GM18867 (cell line): ENCODE data around the gene PAIP2.
A peak's percentile ranks its signal among the peaks of the same experiment; 100 is the strongest.

Experiments
- ATAC-seq: cut with Tn5 transposase; IDR thresholded peaks from one replicate; pipeline ENCODE4 v1.9.1; 2021; ENCODE audit warnings: mild to moderate bottlenecking, moderate library complexity; ENCODE audit not compliant: unreplicated experiment

Gene PAIP2

DNA sequence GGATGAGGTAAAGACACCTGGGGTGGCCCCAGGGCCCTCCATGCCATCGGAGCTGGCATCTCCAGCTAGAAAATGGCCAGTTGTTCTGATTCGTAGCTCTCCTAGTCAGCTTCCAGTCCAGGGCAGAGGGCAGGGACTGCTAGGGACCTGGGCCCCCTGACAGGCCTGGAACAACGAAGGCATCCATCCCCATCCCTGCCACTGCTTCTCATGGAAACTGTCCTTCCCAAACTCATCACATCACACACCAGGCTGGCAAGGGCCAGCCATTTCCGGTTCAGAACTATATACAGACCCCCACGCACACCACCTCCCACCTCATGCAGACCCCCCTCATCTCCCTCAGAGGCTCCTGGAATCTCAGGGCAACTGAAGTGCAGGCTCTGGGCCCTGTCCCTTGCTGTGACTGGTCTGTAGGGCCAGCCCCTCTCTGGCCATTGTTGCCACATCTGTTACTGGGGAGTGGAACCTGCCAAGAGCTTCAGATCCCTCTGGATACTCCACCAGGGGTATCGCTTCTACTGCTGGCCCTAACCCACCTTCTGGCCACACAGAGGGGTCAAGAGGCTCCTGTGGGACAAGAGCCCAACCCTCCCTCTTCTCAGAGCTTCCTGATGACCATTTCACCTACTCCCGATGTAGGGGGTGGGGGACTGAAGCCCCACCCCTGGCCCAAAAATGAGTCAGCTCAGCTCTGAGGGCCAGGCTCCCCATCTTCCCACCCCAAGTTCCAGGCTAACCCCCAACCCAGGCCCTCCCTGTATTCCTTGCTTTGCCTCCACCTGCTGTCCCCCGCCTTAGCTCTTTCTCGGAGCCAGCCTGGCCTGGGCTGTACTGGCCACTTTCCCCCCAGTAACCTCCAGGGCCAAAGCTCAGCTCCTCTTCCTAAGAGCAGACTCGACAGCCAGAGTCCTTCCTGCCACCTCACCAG lies 49.2 kb downstream of the PAIP2 start:
- ATAC-seq: no peak

DNA sequence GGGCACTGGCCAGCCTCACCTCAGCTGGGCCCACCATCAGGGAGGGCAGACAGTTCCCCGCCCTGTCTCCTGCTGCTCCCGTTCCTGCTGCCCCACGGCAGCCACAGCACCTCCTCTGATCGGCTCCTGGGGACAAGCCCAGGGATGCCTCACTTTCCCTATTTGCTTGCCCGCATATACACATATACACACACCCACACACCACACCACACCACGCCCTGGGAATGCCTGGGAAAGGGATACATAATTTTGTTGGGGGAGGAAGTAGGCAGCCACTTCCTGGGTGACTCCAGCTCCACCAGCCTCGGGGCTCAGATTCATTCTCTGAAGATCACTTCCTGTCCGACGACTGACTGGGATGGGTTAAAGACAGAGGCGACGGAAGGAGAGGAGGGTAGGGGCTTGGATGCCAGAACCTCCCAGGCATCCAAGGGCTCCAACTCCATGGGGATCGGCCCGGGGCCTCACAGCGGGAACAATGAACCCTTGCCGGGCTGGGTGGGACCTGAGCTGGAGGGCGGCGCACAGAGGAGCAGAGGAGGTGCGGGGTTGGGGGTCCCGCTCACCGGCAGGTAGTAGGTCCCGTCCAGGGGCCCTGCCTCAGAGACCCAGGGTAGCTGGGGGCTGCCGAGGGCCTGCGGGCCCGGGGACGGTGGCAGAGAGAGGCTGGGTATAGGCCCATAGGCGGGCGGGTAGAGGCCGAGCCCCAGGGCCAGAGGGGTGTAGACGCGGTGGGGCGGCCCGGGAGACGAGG lies 50.1 kb downstream of the PAIP2 start:
- ATAC-seq: no peak

DNA sequence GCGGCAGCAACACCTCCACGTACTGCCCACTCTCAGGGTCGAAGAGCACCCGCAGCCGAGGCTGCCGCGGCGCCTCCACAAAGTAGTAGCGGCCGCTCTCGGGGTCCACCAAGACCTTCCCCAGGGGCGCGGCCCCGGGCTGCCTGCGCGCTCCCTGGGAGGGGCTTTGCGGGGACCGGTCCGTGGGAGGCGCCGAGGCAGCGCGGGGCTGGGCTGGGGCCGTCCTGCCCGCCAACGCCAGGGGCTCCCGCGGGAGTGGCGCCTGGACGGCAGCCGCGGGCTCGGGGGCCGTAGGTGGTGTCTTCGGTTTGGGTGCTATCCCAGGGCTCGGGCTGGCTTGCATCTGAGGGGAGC lies 50.6 kb downstream of the PAIP2 start:
- ATAC-seq: no peak

DNA sequence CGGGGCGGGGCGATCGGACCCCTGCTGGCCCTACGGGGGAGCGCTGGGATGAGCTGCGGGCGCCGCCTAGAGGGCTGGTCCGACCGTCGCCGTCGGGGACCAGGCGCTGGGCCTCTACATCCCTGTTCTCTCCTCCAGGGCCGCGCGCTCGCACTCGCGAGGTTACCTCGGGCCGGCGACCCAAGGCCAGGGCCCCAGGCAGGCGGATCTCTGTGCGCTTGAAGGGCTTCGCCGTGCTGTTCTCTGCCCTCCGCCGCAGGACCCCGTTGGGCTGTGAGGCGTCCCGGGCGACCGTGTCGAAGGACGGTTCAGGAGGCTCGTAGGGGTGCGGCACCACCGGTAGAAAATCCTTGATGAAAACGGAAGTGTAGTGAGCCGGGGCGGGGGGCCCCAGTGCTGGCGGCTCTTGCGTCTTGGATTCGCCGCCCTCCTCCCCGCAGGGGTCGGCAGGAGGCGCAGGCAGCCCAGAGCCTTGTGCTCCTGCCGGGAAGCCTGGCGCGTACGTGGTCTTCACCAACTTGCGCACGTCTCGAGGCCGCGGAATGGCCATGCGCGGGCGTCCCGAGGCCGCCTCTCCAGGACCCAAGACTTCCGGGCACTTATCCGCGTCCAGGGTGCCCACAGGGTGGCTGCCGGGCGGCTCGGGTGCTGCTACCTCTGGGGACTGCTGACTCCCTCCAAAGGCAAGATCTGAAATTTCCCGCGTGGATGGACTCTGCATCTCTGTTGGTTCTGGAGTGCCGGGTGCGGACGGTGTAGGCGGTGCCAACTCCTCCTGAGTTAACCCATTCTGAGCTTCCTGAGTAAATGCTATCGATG lies 51.2 kb downstream of the PAIP2 start:
- ATAC-seq: peak; percentile 50

DNA sequence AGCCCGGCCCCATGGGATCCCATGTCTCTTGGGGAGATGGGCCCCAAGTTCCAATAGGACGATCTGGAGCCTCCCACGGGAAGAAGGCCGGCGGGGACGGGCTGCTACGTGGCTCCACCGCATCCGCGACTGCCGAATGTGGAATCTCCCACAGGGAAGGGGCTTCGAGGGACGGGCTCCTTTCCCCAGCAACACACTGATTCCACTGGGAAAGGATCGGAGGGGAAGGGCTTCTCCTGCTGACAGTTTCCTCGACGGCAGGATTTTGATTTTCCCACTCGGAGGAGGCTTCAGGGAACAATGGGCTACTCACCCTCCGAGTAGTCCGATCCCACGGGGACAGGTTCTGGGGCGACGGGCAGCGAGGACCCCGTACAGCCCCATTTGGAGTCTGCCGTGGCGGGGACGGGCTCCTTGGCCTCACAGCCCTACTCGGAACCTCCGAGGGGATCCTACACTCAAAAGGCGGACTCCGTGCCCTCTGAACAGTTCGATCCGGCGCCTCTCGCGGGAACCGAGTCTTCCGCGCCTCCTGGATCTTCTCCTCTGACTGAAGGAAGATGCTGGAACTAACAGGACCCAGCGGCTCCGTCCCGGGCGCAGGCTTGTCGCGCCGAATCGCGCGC lies 52.0 kb downstream of the PAIP2 start:
- no peak for ATAC-seq

DNA sequence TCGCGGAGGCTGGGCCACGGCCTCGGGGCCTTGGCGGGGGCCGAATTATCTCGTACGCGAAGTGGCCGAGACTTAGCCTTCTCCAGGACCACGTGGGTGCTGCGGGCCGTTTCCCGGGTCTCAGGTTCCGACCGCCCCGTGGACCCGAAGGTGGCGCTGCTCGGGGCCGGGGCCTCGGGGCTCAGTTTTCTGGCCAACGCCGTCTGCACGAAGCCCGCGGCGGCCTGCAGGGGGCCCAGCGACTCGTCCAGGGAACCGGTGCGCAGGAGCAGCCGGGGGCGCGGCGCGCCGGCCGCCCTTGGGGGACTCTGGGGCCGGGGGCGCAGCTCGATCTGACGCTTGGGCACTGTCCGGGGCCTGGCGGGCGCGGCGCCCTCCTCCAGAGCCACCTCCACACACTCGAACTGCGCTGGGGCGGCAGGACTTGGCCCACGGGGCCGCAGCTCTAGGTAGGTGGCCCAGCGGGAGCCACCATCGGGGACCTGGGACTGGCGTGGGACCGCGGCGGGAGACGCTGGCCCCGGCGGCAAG lies 52.5 kb downstream of the PAIP2 start:
- ATAC-seq: no peak

DNA sequence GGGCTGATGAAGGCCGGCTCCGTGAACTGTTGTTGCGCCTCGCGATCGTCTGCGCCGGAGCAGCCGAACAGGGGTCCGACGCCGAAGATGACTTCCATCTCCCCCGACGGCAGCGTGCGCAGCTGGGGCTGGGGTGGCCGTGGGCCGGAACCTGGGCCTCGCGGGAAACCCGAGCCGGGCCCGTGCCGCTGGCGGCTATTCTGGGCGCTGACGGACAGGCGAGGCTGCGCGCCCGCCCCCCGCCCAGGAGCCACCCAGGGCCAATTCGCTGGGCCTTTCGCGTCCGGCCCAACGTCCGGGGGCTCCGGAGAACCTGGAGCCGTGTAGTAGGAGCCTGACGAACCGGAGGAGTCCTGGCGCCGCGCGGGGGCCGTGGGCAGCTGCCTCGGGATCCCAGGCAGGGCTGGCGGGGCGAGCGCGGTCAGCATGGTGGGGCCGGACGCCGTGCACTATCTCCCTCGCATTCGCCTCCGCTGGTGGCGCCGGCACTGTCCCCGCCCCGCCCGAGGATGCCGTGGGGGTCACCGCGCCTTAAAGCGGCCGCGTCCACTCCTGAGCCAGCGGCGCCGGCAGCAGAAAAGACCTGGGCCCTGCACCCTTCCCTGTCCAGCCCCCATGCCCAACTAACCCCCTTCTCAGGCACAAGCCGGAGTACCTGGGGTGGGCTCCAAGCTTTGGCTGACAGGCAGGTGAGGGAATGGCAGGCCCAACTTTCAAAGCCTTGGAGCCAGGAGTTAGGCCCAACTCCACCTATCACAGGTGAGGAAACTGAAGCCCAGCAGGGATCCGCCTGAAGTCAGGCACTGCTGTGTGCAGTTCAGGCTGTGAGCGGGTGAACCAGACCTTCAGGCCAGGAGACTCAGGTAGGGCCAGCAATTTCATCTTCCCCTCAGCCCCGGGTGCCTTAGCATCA lies 53.3 kb downstream of the PAIP2 start, which contains the start of gene PROB1:
PROB1 (minus strand) TSS at position 451 of the 913 bp plus-strand sequence; CDS start at position 428, 23 bp downstream.
- ATAC-seq: no peak

DNA sequence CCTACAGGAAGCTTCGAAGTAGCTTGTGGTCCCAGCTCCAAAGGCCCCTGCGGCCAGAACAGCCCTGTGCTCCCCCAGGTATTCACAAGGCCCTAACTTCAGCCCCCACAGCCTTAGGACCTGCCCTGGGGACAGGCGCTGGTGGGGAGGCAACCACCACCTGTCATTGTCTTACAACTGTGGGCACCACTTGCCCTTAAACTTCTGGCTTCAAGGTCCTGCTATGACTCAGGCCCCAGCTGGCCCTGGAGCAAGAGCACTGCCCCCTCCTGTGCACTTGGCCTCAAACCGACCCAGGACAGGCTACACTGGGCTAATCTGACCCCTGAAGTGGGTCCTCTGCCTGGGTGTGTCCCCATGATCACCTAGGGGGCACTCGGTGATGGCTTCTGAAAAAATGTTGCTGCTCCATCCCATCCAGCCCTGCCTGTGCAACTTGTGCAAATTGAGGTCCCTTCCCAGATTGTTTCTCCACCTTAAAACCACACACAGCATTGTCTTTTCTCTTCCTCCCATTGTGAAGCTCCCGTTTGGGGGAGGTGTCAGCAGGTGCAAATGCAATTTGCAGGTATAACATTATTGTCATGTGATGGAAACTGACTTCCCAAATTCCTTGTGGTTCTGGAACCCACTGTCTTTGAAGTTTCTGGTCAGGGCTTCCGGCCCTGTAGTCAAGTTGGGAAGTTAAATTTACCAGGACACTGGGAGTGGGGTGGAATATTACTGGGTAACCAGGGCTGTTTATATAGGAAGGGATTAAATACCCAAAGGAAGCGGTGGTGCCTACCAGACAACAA lies 54.4 kb downstream of the PAIP2 start:
- ATAC-seq: no peak

DNA sequence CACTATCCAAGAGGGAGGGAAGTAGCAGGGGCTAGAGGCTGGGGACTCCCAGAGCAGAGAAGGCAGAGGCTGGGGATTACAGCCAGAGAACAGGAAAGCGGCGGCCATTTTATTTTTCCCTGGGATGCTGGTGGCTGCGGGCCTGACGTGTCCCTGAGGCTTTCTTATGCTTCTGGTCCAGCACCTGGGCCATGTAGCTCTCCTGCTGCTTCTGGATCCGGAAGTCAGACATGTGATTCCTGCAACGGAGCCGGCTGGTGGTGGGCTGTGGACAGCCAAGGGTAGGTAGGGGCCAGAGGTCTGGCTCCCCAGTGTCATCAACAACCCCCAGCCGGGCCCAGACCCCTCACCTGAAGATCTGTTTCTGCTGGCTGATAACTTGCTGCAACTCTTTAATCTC lies 55.0 kb downstream of the PAIP2 start:
- no peak for ATAC-seq

DNA sequence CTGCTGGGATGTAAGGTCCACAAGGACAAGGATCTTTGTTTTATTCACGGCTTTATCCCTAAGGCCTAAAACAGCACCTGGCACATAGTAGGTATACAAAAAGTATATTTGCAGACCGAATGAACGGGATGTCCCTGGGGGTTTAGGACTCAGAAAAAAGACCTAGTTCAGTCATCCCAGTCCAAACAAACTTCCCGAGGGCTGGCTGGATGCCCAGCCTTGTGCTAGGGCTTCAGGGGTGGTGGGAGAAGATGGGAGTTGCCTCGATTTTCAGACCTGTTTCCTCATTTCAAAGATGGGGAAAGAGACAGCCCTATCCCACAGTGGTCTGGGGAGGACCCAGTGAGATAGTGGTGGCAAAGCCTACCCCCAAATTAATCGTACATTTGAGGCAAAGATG lies 56.3 kb downstream of the PAIP2 start:
- no peak for ATAC-seq

DNA sequence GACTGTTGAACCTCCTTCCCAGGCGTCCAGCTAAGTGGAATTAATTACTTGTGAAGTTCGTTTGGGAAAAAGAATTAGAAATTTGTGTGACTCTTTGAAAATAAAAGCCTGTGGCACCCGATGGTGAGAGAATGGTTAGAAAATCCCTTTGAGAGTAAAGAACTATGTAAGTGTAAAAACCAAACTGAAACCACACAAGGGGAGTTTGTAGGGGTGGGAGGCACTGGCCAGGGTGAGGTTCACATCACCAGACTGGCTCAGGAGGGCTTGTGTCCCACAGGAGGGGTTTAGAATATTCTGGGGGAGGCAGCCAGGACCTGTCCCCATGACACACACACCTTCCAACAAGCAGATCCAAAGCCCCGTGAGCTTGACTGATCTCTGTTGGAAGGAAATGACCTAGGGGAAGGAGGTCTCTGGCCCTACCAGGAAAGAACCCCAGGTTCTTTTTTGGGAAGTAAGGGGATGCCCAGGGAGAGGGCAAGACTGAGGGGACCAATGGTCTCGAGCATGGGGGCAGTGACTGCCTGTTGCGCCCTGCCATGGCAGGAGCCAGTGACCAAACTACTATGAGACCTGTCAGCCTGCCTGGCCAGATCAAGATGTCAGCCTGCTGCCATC lies 58.0 kb downstream of the PAIP2 start:
- no peak for ATAC-seq

DNA sequence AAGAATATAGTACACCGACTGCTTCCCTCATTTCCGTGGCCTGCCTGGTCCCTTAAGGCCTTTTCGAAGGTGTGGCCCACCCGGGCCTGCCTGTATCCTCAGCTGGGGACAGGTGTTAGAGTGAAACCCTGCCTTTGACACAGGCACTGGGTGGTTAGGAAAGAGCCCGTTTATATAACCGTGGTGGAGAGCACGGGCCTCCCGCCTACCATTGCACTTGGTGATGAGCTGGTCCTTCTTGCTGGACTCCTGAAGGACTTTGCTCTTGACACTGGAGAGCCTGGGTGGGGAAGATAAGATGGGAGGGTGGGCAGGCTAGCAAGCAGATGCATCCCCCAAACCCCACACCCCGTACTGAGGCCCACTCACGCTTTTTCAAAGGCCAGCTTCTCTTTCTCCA lies 59.9 kb downstream of the PAIP2 start:
- ATAC-seq: no peak

DNA sequence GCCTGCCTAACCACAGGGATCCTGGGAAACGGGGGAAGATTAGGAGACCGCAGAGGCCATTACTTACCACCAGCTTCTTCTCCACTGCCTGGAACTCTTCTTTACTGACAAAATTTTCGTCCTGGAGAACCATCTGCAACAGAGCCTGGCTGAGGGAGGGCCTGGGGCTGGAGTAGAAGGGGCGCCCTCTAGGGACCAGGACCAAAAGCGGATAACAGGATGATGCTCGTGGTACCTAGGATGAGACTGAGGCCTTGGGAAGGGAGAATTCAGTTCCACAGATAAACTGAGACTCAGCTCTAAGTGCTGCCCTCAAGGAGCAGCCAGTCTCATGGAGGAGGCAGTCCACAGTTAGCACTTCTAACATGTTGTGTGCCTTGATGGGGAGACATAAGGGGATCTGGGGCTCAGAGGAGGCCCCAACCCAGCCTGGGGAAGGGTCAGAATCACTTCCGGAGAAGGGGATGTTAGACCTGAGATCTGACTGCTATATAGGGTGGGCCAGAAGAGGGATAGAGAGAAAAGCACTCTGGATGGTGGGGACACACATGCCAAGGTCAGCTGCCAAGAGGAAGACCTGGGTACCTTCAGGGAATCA lies 61.0 kb downstream of the PAIP2 start:
- ATAC-seq: no peak

DNA sequence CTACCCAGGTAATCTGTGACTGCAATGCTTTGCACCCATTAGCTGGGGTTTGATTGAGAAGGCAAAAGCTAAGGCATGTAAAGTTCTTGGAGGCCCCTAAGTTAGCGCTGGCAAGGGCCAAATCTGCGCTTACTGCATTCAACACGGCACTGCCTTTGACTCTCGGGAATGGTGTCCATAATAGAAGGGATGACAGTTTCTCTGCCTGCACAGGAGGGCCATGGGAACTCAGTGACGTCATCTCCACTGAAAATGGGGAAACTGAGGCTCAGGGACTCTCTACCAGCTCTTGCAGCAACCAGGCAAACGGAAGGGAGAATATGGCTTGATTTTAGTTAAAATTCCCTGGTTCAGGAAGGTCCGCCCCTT lies 61.7 kb downstream of the PAIP2 start:
- ATAC-seq: peak; percentile 1

DNA sequence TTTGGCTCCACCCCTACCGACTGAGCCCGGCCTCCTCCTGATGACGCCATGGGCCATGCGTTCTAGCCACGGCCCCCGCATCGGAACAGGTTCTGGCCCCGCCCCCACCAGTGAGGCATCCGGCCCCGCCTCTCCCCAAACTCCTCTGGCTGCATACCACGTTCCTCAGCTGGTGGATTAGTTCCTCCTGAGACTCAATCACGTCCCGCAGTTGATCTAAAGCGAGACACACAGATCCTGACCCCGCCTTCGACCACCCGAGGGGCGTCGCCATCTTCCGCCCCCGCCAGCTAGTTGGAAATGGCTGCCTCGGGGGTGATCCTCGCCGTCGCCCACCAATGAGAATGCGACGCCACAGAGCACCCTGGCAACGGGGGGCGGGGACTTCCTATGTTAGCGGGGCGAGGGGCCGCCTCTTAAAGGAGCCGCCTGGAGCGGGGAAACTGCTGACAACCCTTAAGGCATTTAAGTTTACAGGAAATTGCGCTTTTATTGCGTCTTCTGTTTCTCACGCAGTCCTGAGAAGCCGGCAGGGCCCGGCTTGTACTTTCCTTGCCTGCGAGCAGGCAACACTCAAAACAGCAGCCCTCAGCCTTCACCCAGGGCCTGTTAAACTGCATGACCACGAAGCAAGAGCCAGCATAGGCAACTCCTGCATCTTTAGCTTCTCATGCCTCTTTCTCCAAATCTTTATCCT lies 62.3 kb downstream of the PAIP2 start, which contains the start of gene SPATA24:
SPATA24 (minus strand) TSS at position 303 of the 697 bp plus-strand sequence; CDS start at position 274, 29 bp downstream.
- peak; percentile 85 for ATAC-seq

DNA sequence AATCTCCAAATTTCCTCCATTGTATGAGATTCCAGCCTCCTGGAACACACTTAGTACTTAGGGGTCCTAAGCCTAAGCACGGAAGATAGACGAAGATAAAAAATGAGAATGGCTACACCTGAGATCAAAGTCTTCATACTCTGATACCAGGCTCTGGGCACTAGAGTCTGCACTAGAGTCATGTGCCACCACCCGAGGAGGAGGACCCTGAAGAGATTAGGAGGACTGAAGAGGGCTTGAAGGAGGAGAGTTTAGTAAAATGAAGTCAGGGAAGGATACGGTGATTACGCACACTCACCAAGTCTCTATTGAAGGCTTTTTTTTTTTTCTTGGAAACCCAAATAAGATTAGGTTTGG lies 62.8 kb downstream of the PAIP2 start:
- no peak for ATAC-seq

DNA sequence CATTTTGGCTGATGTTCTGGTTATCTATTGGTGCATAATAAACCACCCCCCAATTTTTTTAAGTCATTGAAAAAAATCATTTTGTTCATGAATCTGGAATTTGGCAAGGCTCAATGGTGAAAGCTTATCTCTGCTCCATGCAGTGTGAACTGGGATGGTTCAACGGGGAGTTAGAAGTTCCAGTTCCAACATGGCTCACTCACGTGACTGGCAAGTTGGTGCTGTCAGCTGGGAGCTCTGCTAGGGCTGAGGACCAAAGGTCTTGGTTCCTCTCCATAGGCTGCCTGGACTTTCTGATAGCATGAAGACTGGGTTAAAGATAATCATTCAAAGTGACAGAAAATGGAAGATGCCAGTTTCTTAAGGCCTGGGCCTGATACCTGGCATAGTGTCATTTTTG lies 65.3 kb downstream of the PAIP2 start:
- no peak for ATAC-seq
